ENCODE data around the gene S100PBP.

- TF ChIP-seq CTCF (conservative IDR thresholded peaks at IDR 0.05; ENCODE audit: low read depth, low read length) = no peak
- no peak for TF ChIP-seq POLR2A (IDR thresholded peaks at IDR 0.05; ENCODE audit: low read depth, low read length)
- no peak for TF ChIP-seq ELK1 (IDR thresholded peaks at IDR 0.05; ENCODE audit: borderline replicate concordance, low read depth, low read length)
- TF ChIP-seq USF2 (IDR thresholded peaks at IDR 0.05; ENCODE audit: low read depth, low read length) = no peak
- TF ChIP-seq SMC3 (IDR thresholded peaks at IDR 0.05; ENCODE audit: low read depth, low read length) = no peak
- no peak for TF ChIP-seq BHLHE40 (IDR thresholded peaks at IDR 0.05; ENCODE audit: low read depth, low read length)
- no peak for TF ChIP-seq MAZ (IDR thresholded peaks at IDR 0.05; ENCODE audit: borderline replicate concordance, low read depth, low read length)
- TF ChIP-seq MXI1 (IDR thresholded peaks at IDR 0.05; ENCODE audit: borderline replicate concordance, low read depth, low read length) = no peak
- TF ChIP-seq FOS (IDR thresholded peaks at IDR 0.05; ENCODE audit: low read depth, low read length) = no peak
- TF ChIP-seq CHD1 (IDR thresholded peaks at IDR 0.05; ENCODE audit: low read depth, low read length) = no peak
Measured at GRCh38 chr1:32860566-32860965, 43.1 kb downstream of the S100PBP start.
